NCI-H146 treated with DMSO at 0.1 percent for 48 hours (cell line): ENCODE results near the gene ASAP2.
"Not testable (repeated sequence)": the region's sequence is repeated elsewhere in the genome, so short reads cannot be mapped to it uniquely, and the experiment has no call there.

Experiments
- DNase-seq: peaks from one replicate; lab custom pipeline; 2025; ENCODE audit not compliant: unreplicated experiment; lab: John Stamatoyannopoulos, UW

The ASAP2 gene

GRCh38 chr2:9397201-9397600 lies 190.6 kb downstream of the ASAP2 start:
- no peak for DNase-seq

- DNase-seq = not testable (repeated sequence)
These were observed 191.6 kb downstream of the ASAP2 start for GRCh38 chr2:9398251-9398650.

GRCh38 chr2:9398881-9399780 lies 192.5 kb downstream of the ASAP2 start:
- DNase-seq = no peak

- no peak for DNase-seq
These were observed 193.9 kb downstream of the ASAP2 start for GRCh38 chr2:9400268-9401058.

- DNase-seq = no peak
These were observed 194.5 kb downstream of the ASAP2 start for GRCh38 chr2:9401059-9401547.

GRCh38 chr2:9401646-9402371 lies 195.2 kb downstream of the ASAP2 start:
- DNase-seq = no peak

GRCh38 chr2:9403924-9404323 lies 197.3 kb downstream of the ASAP2 start:
- DNase-seq = no peak

GRCh38 chr2:9404451-9404850 lies 197.8 kb downstream of the ASAP2 start:
- no peak for DNase-seq

- DNase-seq = no peak
These were observed 199.0 kb downstream of the ASAP2 start for GRCh38 chr2:9405636-9406035.

GRCh38 chr2:9406529-9407362 lies 200.1 kb downstream of the ASAP2 start:
- no peak for DNase-seq

GRCh38 chr2:9407363-9407811 lies 200.8 kb downstream of the ASAP2 start:
- no peak for DNase-seq

GRCh38 chr2:9408641-9409151 lies 202.1 kb downstream of the ASAP2 start:
- no peak for DNase-seq

GRCh38 chr2:9410108-9410507 lies 203.5 kb downstream of the ASAP2 start:
- no peak for DNase-seq

- DNase-seq = no peak
These were observed 206.2 kb downstream of the ASAP2 start for GRCh38 chr2:9412781-9413180.

GRCh38 chr2:9415516-9416169 lies 209.0 kb downstream of the ASAP2 start:
- no peak for DNase-seq

- no peak for DNase-seq
These were observed 209.8 kb downstream of the ASAP2 start for GRCh38 chr2:9416267-9416961.

- DNase-seq = no peak
These were observed 210.3 kb downstream of the ASAP2 start for GRCh38 chr2:9416962-9417316.

- no peak for DNase-seq
These were observed 211.1 kb downstream of the ASAP2 start for GRCh38 chr2:9417725-9418124.

GRCh38 chr2:9418746-9419145 lies 212.1 kb downstream of the ASAP2 start:
- no peak for DNase-seq
